Lung microvascular endothelial cell (primary cell): Measurements from ENCODE around the gene DOCK9. TPM values are rescaled to one million over a fixed set of nuclear protein-coding genes. Genes with fewer than 3 reads are reported as not detected.

Source experiments
- DNase-seq, 2 donors: peaks; one replicate each; pipeline versions ENCODE4 v3.0.0 to v3.0.0-alpha.2; 2010; ENCODE audit warnings: low read depth in 2 of 2
- total RNA-seq: library from RNA; depleted of rRNA; stranded (reverse); fragments of >200 nt; gene quantifications from 2 replicates; pipeline ENCODE4 v1.2.1, GENCODE V29; 2014

The DOCK9 gene
- total RNA-seq, 1 donor from 2014 or later, result 480 TPM

- DNase-seq, result peak in 1 of 2 donors; percentile 34
Observed at GRCh38 chr13:98751861-98752466, 225.9 kb downstream of the DOCK9 start.

- DNase-seq, result no peak
Observed at GRCh38 chr13:98751367-98751782, 226.5 kb downstream of the DOCK9 start.

- no peak for DNase-seq
Observed at GRCh38 chr13:98749501-98749900, 228.4 kb downstream of the DOCK9 start.

- no peak for DNase-seq
Observed at GRCh38 chr13:98746968-98747367, 230.9 kb downstream of the DOCK9 start.

Other genes with a start within 250 kb of the DOCK9 start
- gene SLC15A1, start 225.4 kb downstream of the DOCK9 start, total RNA-seq, result not detected in 2 replicates
- gene UBAC2, start 222.8 kb upstream of the DOCK9 start, total RNA-seq, result 26.8 and 31.3 TPM in 2 replicates